HCT116 (cell line): ENCODE results near the gene RPS24. TPM values are rescaled to one million over a fixed set of nuclear protein-coding genes. Genes with fewer than 3 reads are reported as not detected.

Experiments
- ATAC-seq: fragments of 200-7000 bp; cut with Tn5 transposase; 2 replicates; pipeline ENCODE4 v1.9.1; 2020; ENCODE audit warnings: mild to moderate bottlenecking, moderate library complexity
- BruUV-seq: library from RNA; stranded (reverse); fragments of 400-500 nt; replicated peaks from 2 replicates; lab custom pipeline; 2021; lab: Mats Ljungman, UMichigan
- CTCF ChIA-PET: fragments of 300-600 bp; sonication (Branson Sonifier 250); formaldehyde crosslinking; loops from one replicate; lab custom pipeline; 2021; ENCODE audit warnings: antibody characterized with exemption; lab: Charles Lee
- POLR2A ChIA-PET: fragments of 300-600, 350-600 bp; sonication (Branson Sonifier 250); formaldehyde crosslinking; loops from one replicate; lab custom pipeline; 2021; ENCODE audit warnings: antibody characterized with exemption; lab: Charles Lee
- RAD21 ChIA-PET, 2 experiments: fragments of 300-600 bp; sonication (Branson Sonifier 250); formaldehyde crosslinking; loops; one replicate each; lab custom pipeline; 2023; ENCODE audit warnings: low total read pairs in 2 of 2; ENCODE audit not compliant: uncharacterized antibody in 2 of 2, unreplicated experiment in 2 of 2, low non-redundant PET in 1 of 2; lab: Charles Lee
- DNase-seq: peaks from one replicate; pipeline ENCODE4 v3.0.0-alpha.2; 2010; ENCODE audit warnings: low read depth, low spot score
- H2AFZ ChIP-seq: fragments of 200-600 bp; shearing (Covaris generic), sonication (generic); 2 replicates; pipeline ENCODE4 v1.6.1; 2017; ENCODE audit warnings: low read depth, mixed run types, mixed read lengths, antibody characterized with exemption, low read length; ENCODE audit not compliant: poor library complexity, severe bottlenecking
- H3K27ac ChIP-seq: 2 replicates; pipeline ENCODE4 v1.5.1; 2012; ENCODE audit warnings: low read depth, low read length
- H3K27me3 ChIP-seq: fragments of 200-600 bp; sonication (generic); 2 replicates; pipeline ENCODE4 v1.6.1; 2016; ENCODE audit warnings: mixed run types, low read length, mixed read lengths; ENCODE audit not compliant: insufficient read depth
- H3K36me3 ChIP-seq, 2 experiments: fragments of 200-500 bp in 1 of 2; fragments of 200-600 bp in 1 of 2; sonication (Bioruptor generic) in 1 of 2; sonication (generic) in 1 of 2; 2 replicates each; pipeline versions ENCODE4 v1.5.1 to v1.6.1; 2014 to 2016; ENCODE audit warnings: low read length in 2 of 2, inconsistent platforms in 1 of 2, mixed read lengths in 1 of 2, mixed run types in 1 of 2; ENCODE audit not compliant: insufficient read depth in 2 of 2, control insufficient read depth in 1 of 2
- H3K4me1 ChIP-seq, 2 experiments: fragments of 200-600 bp in 1 of 2; sonication (generic) in 1 of 2; 2 replicates each; pipeline versions ENCODE4 v1.5.1 to v1.6.1; 2012 to 2017; ENCODE audit warnings: low read length in 2 of 2, inconsistent platforms in 1 of 2, mild to moderate bottlenecking in 1 of 2, mixed read lengths in 1 of 2, mixed run types in 1 of 2, moderate library complexity in 1 of 2; ENCODE audit not compliant: insufficient read depth in 2 of 2, control insufficient read depth in 1 of 2
- H3K4me2 ChIP-seq: fragments of 200-600 bp; sonication (generic); 2 replicates; pipeline ENCODE4 v1.6.1; 2017; ENCODE audit warnings: mixed run types, low read length, mixed read lengths
- H3K4me3 ChIP-seq, 2 experiments: fragments of 200-600 bp in 1 of 2; sonication (generic) in 1 of 2; replicated peaks in 1 of 2; 2 replicates each; pipeline ENCODE4 v1.5.1; 2011 to 2016; ENCODE audit warnings: low read length in 2 of 2, control low read depth in 1 of 2, low read depth in 1 of 2, mild to moderate bottlenecking in 1 of 2, mixed read lengths in 1 of 2, mixed run types in 1 of 2
- H3K79me2 ChIP-seq: fragments of 200-600 bp; sonication (generic); 2 replicates; pipeline ENCODE4 v1.6.1; 2017; ENCODE audit warnings: mild to moderate bottlenecking, mixed run types, low read length, moderate library complexity, mixed read lengths; ENCODE audit not compliant: insufficient read depth
- H3K9ac ChIP-seq: fragments of 200-600 bp; sonication (generic); 2 replicates; pipeline ENCODE4 v1.6.1; 2016; ENCODE audit warnings: low read length, mixed read lengths
- H3K9me2 ChIP-seq: fragments of 200-600 bp; sonication (generic), shearing (Covaris generic); 2 replicates; pipeline ENCODE4 v1.6.1; 2017; ENCODE audit warnings: mixed run types, mild to moderate bottlenecking, moderate library complexity; ENCODE audit not compliant: insufficient read depth
- H3K9me3 ChIP-seq, 2 experiments: fragments of 200-500 bp in 1 of 2; fragments of 200-600 bp in 1 of 2; sonication (Bioruptor generic) in 1 of 2; sonication (generic) in 1 of 2; 2 replicates each; pipeline ENCODE4 v1.6.1; 2014 to 2017; ENCODE audit warnings: low read length in 2 of 2, mixed read lengths in 2 of 2, inconsistent platforms in 1 of 2, low read depth in 1 of 2, mild to moderate bottlenecking in 1 of 2, mixed run types in 1 of 2, moderate library complexity in 1 of 2; ENCODE audit not compliant: control insufficient read depth in 1 of 2, insufficient read depth in 1 of 2
- H4K20me1 ChIP-seq: fragments of 200-600 bp; sonication (generic), shearing (Covaris generic); 2 replicates; pipeline ENCODE4 v1.6.1; 2017; ENCODE audit warnings: mixed run types, mild to moderate bottlenecking, moderate library complexity; ENCODE audit not compliant: insufficient read depth
- ATF3 ChIP-seq: IDR thresholded peaks from 2 replicates; pipeline ENCODE4 v1.6.1; 2012
- CBX3 ChIP-seq: IDR thresholded peaks from 2 replicates; pipeline ENCODE4 v1.6.1; 2012; ENCODE audit warnings: low read depth
- CEBPB ChIP-seq: IDR thresholded peaks from 2 replicates; pipeline ENCODE4 v1.6.1; 2012; ENCODE audit warnings: low read depth
- EZH2phosphoT487 ChIP-seq: fragments of 200-600 bp; IDR thresholded peaks from 2 replicates; pipeline ENCODE4 v1.6.1; 2018; ENCODE audit warnings: antibody characterized with exemption, borderline replicate concordance
- FOSL1 ChIP-seq: IDR thresholded peaks from 2 replicates; pipeline ENCODE4 v1.6.1; 2012; ENCODE audit warnings: low read depth
- JUND ChIP-seq: IDR thresholded peaks from 2 replicates; pipeline ENCODE4 v1.6.1; 2012
- RAD21 ChIP-seq: IDR thresholded peaks from 2 replicates; pipeline ENCODE4 v1.6.1; 2012; ENCODE audit warnings: low read depth, mild to moderate bottlenecking
- SIN3A ChIP-seq: IDR thresholded peaks from 2 replicates; pipeline ENCODE4 v1.6.1; 2012; ENCODE audit warnings: low read depth
- SP1 ChIP-seq: IDR thresholded peaks from 2 replicates; pipeline ENCODE4 v1.6.1; 2012; ENCODE audit warnings: low read depth
- TCF7L2 ChIP-seq: IDR thresholded peaks from 2 replicates; pipeline ENCODE4 v1.7.0; 2011; ENCODE audit warnings: borderline replicate concordance, inconsistent platforms; ENCODE audit not compliant: insufficient read depth, insufficient read length; ENCODE audit errors: extremely low read depth
- ZBTB33 ChIP-seq: IDR thresholded peaks from 2 replicates; pipeline ENCODE4 v1.6.1; 2011; ENCODE audit warnings: mild to moderate bottlenecking, low read length, moderate library complexity; ENCODE audit not compliant: insufficient replicate concordance; ENCODE audit errors: extremely low read depth
- ZFX ChIP-seq: fragments of 450-650 bp; IDR thresholded peaks from 2 replicates; pipeline ENCODE4 v1.6.1; 2017
- intact Hi-C: fragments of 100-400 bp; cut with micrococcal nuclease; formaldehyde crosslinking; loops from 2 replicates; pipeline ENCODE4 v1.10.0; 2022
- total RNA-seq: library from RNA; stranded (reverse); gene quantifications from one replicate; pipeline ENCODE4 v1.2.1, GENCODE V29; 2021; ENCODE audit not compliant: unreplicated experiment
- TF ChIP-seq, protein P1 (sequence below): IDR thresholded peaks from 2 replicates; pipeline ENCODE4 v1.6.1; 2012; ENCODE audit warnings: low read depth
- TF ChIP-seq, protein P2 (sequence below), 3 experiments: fragments of 200-600 bp in 1 of 3; sonication (generic) in 1 of 3; IDR thresholded peaks in 2 of 3; conservative IDR thresholded peaks in 1 of 3; 2 replicates each; pipeline ENCODE4 v1.5.1; 2012 to 2017; ENCODE audit warnings: low read depth in 2 of 3, low read length in 2 of 3, antibody characterized with exemption in 1 of 3, borderline replicate concordance in 1 of 3, control low read depth in 1 of 3, mild to moderate bottlenecking in 1 of 3, mixed read lengths in 1 of 3, mixed run types in 1 of 3, moderate library complexity in 1 of 3; ENCODE audit not compliant: insufficient read depth in 1 of 3

Gene RPS24
- total RNA-seq, 1 experiment from 2014 or later: 1,764 TPM

GRCh38 chr10:78049851-78050250 is 16.2 kb downstream of the RPS24 start:
- Histone ChIP-seq H3K9me2 (no peaks in the 10 kb centered on the region), H3K27ac (no peak overlapping the region)
- intact Hi-C loops: loop anchor here (5.0 kb wide), 3 partner anchors 252 to 657 kb away; no protein-coding TSS in a partner anchor
- TF ChIP-seq TCF7L2 (no peak), CEBPB (no peak), SIN3A (no peak), SP1 (no peak), EZH2phosphoT487 (no peak), CBX3 (no peak), ZFX (no peak), JUND (no peak), FOSL1 (no peak), ATF3 (no peak), ZBTB33 (no peak), RAD21 (no peak)
- TF ChIP-seq, protein P1, sequence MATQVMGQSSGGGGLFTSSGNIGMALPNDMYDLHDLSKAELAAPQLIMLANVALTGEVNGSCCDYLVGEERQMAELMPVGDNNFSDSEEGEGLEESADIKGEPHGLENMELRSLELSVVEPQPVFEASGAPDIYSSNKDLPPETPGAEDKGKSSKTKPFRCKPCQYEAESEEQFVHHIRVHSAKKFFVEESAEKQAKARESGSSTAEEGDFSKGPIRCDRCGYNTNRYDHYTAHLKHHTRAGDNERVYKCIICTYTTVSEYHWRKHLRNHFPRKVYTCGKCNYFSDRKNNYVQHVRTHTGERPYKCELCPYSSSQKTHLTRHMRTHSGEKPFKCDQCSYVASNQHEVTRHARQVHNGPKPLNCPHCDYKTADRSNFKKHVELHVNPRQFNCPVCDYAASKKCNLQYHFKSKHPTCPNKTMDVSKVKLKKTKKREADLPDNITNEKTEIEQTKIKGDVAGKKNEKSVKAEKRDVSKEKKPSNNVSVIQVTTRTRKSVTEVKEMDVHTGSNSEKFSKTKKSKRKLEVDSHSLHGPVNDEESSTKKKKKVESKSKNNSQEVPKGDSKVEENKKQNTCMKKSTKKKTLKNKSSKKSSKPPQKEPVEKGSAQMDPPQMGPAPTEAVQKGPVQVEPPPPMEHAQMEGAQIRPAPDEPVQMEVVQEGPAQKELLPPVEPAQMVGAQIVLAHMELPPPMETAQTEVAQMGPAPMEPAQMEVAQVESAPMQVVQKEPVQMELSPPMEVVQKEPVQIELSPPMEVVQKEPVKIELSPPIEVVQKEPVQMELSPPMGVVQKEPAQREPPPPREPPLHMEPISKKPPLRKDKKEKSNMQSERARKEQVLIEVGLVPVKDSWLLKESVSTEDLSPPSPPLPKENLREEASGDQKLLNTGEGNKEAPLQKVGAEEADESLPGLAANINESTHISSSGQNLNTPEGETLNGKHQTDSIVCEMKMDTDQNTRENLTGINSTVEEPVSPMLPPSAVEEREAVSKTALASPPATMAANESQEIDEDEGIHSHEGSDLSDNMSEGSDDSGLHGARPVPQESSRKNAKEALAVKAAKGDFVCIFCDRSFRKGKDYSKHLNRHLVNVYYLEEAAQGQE: no peak
- TF ChIP-seq, protein P2, sequence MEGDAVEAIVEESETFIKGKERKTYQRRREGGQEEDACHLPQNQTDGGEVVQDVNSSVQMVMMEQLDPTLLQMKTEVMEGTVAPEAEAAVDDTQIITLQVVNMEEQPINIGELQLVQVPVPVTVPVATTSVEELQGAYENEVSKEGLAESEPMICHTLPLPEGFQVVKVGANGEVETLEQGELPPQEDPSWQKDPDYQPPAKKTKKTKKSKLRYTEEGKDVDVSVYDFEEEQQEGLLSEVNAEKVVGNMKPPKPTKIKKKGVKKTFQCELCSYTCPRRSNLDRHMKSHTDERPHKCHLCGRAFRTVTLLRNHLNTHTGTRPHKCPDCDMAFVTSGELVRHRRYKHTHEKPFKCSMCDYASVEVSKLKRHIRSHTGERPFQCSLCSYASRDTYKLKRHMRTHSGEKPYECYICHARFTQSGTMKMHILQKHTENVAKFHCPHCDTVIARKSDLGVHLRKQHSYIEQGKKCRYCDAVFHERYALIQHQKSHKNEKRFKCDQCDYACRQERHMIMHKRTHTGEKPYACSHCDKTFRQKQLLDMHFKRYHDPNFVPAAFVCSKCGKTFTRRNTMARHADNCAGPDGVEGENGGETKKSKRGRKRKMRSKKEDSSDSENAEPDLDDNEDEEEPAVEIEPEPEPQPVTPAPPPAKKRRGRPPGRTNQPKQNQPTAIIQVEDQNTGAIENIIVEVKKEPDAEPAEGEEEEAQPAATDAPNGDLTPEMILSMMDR (IDR thresholded peaks at IDR 0.05 in 2 of 3, conservative IDR thresholded peaks at IDR 0.05 in 1 of 3; ENCODE audit: borderline replicate concordance in 1 of 3, insufficient read depth in 1 of 3, low read depth in 2 of 3, low read length in 2 of 3): no peak
- TF ChIP-seq, all 23 proteins: peak for 0
- Histone ChIP-seq H3K9ac (no peak overlapping the region), H3K27me3 (no peaks in the 10 kb centered on the region), H3K36me3 (no peaks in the 10 kb centered on the region), H3K9me3 (no peaks in the 10 kb centered on the region), H3K4me1 (peaks cover 0 to 4% of the 10 kb centered on the region in 2 experiments; a peak in 1 of 4 replicates), H3K4me3 (no peak overlapping the region), H3K79me2 (no peaks in the 10 kb centered on the region), H4K20me1 (no peaks in the 10 kb centered on the region), H3K4me2 (no peak overlapping the region), H2AFZ (no peak overlapping the region)
- ChIA-PET POLR2A (no interaction called here), CTCF (no interaction called here), RAD21 (no interaction called here)
- DNase-seq (no peak), ATAC-seq (no peak)
- BruUV-seq: no TSS peak
